ENCODE measurements around the gene GNRHR.
"Not testable (repeated sequence)": the region's sequence is repeated elsewhere in the genome, so short reads cannot be mapped to it uniquely, and the experiment has no call there.

GNRHR gene

DNA sequence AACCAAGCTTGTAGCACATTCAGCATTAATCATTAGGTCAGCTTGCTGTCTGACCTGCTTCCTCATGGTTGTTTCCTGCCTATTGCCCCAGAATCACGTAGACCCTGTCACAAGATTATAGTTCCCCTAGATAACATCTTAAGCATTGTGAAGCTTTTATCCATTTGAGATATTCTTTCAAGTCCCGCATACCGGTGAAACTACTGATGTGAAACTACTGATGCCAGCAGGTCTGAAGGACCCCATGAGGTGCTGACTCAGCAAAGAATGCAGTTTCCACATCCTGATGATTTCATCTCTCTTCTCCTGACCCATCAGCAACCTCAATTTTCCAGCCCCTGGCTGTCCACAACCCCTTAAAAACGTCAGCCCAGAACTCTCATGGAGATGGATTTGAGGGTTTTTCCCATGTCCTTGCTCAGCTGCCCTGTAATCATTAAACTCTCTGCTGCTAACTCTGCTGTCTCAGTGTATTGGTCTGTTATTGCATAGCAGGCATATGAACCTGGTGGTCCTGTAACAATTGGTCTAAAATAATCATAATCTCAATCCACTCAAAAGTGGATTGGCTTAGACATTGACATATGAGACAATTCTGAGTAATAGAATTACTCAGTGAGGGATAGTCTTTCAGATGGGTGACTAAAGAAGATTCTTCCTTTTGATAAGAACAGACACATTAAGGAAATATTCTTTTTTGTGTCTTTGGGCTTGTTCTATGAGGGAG is 26.9 kb downstream of the GNRHR start:
- DNase-seq (ENCODE audit: low read depth in 2 of 2): no peak

DNA sequence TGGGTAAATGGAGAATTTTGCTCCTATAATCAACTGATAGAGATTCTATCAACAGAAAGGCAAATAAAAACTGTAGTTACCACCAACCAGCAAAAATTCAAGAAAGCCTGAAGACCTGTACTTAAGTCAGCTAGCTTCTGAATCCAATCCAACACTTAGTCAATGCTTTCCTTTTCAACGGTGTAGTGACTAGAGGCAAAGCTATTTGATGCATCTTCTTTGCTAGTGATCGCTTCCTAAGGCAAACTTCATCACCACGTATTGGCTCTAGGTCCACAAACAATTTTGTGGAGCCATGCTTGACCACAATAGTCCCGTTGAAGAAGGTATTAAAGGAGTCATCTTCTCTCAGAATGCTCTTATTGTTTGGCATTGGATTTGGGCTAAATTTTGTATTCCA is 28.2 kb downstream of the GNRHR start:
- no peak for DNase-seq (ENCODE audit: low read depth in 2 of 2)

DNA sequence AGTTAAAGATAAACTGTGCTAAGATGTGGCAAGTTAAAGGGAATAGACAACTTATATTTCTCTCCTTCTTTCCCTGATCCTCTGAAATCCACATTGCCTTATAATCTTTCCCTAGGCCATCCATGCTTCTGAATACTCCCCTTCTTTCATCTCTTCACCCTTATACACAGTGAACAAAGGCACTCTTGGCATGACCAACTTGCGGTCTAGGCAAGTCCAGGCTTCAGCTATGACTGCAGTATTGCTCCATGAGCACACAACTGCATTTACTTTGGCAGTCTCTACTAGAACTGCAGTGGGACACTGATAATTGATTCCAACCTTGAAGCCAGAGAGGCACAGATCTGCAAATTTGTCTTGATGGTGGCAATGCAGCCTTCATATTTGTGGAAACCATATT is 29.1 kb downstream of the GNRHR start:
- DNase-seq (ENCODE audit: low read depth in 2 of 2): no peak

DNA sequence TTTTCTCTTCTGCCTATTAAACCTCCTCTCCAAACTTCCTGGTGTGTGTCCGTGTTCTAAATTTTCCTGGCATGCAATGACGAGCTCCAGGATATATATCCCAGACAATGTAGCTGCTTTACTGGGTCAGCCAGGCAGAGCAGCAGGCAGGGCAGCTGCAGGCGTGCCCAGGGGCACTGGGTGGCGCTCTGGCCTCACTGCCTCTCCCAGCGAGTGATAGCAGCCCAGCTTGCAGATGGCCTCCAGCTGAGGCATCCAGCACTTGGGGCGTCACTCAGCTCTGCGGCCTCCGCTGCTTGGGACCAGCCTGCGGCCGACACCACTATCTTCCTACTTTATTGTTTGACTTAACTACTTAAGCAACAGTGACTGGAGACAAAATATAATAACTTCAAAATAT is 30.2 kb downstream of the GNRHR start:
- DNase-seq (ENCODE audit: low read depth in 2 of 2): no peak

DNA sequence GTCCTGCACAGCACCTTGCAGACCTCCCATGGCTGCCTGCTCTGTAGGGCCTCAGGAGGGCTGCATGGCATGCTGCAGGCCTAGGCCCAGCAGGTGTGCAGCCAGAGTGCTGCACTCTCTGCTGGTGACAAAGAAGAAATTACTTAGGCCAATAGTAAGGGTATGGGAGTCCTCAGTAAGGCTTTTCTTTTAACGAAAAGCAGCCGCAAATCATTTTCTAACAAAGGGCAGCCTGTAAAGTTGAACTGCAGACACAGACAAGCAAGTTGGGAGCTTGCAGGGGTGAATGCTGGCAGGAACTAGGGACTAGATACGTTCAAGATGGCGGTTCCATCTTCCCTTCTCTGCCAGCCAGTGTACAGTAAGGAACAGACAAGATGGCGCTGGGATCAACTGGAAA is 30.8 kb downstream of the GNRHR start:
- DNase-seq (ENCODE audit: low read depth in 2 of 2): no peak

DNA sequence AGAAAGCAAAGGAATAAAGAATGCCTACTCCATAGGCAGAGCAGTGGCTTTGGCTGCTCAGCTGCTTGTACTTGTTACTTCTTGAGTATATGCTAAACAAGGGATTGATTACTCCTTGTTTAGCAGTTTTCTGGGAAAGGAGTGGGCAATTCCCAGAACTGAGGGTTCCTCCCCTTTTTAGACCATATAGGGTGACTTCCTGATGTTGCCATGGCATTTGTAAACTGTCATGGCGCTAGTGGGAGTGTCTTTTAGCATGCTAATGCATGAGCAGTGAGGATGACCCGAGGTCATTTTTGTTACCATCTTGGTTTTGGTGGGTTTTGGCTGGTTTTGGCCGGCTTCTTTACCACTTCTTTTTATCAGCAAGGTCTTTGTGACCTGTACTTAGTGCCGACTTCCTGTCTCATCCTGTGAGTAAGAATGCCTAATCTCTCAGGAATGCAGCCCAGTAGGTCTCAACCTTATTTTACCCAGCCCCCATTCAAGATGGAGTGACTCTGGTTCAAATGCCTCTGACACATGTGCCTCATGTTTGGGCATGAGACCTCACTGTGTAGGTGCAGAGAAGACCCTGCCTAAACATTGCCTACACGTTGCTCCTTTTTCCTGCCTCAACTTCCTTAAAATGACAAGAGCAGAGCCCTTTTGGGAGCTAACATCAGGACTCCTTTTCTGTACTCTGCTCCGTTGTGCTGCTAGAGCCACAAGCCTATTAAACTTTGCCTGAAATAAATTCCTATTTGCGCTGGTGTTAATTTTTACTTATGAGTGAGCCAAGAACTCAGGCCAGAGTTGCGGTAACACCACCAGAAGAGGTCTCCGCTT is 32.2 kb downstream of the GNRHR start:
- no peak for DNase-seq (ENCODE audit: low read depth in 2 of 2)

DNA sequence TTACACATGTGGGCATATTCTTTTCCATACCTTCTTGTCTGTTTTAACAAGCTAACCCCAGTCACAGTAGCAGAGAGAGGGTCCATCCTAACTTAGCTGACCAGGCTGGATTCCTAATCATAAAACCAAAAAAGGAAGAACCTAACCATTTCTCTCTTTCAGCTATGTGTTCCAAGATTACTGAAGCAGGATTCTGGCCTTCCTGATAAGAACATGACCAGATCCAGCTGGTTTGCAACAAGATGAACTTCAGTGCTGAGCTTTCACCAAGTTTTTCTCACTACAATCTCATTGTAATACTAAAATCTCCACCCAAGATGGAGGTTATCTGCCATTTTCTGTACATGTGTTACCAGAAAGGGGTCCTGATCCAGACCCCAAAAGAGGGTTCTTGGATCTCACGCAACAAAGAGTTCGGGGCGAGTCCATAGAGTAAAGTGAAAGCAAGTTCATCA is 32.8 kb downstream of the GNRHR start:
- no peak for DNase-seq (ENCODE audit: low read depth in 2 of 2)

DNA sequence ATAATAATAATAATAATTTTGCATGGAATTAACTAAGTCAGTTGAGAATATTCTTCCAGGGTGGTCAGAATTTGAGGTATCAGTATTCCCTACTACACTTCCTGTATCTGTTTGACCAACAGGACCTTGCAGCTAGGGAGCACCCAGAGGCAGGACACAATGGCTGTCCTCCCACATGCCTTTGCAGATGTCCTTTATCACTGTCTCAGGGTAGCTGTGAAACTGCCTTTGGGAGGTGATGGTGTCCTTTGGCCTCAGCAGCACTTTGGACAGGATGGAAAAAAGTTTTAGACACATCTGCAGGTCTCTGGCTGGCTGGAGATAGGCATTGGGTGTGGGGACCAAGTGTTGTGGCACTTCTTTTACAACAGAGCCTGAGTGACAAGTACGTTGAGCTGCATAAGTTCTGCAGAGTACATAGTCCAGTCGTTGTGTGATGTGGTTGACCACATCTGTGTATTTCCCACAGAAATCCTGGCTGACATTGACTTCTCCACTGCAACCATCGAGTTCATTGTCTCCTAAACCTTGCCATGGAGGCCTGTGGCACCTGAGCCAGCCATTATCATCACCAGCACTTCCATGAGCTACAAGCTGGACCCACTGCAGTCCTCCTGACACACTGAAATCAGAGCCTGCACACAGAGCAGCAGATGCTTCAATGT is 34.1 kb downstream of the GNRHR start:
- no peak for DNase-seq (ENCODE audit: low read depth in 2 of 2)

DNA sequence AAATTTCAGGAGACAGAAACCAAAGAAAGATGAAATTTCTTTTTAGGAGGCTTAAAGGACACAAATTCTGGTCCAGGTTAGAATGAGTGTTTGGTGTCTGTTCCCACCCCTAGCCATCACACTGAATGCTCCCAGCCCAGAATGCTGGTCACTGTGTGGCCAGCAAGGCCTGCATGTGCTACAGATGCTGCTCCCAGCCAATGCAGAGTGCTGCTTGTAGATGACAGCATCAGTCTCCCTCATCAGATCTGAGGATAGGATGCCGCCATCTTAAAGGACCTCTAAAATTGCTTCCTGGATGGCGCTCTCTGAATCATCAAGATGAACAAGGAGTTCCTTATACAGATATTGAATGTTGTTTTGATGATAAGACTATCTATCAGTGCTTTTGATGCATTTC is 35.3 kb downstream of the GNRHR start:
- no peak for DNase-seq (ENCODE audit: low read depth in 2 of 2)

DNA sequence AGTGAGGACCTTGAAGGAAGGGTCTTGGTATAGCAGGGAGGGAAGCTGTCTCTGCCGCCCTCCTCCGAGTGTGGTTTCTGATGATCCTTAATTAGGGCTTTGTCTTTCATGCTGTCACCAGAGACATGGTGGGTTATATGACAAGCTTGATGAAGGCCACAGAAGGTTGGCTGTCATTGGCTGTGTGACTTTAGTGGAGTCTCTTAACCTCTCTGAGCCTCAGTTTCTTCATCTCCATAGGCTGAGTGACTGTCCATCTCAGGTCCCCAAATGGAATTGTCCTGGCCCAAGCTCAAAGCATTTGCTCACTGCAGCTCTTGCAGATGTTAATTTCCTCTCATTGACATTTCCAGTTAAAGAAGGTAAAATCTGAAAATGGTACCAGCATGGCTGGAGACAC is 36.6 kb downstream of the GNRHR start:
- DNase-seq (ENCODE audit: low read depth in 2 of 2): no peak

DNA sequence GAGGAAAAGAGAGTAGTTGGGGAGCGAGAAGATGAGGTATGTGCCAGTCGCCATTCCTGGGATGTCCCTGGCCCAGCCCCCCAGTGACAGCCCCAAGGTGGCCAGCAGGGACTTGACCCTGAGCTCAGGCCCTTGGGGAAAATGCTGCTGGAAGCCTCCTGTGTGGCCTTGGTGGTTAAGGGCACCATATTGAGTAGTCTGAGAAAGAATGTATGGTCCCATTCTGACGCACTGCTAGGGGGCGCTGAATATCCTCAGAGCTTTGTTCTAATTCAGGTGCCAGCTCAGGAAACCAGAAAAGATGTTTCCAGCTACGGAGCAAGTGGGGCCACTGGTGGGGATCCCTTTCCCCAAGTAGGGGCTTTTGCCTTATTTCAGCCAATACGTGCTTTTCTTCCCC is 39.2 kb downstream of the GNRHR start:
- DNase-seq (ENCODE audit: low read depth in 2 of 2): no peak

DNA sequence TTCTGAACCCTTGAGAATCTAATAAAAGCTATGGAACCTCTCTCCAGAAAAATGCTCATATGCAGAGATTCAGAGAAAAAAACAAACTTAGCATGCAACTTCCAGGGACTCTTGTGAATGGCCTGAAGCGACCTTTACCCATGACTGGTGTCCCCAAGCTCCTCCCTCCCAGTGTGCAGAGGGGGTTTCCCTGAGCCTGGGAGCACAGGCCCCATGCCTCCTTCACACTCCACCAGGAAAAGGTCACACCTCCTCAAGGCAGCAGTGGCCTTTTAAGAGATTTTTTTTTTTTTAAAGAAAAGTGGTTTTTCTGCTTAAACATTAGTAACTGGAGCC is 40.0 kb downstream of the GNRHR start:
- DNase-seq (ENCODE audit: low read depth in 2 of 2): no peak

DNA sequence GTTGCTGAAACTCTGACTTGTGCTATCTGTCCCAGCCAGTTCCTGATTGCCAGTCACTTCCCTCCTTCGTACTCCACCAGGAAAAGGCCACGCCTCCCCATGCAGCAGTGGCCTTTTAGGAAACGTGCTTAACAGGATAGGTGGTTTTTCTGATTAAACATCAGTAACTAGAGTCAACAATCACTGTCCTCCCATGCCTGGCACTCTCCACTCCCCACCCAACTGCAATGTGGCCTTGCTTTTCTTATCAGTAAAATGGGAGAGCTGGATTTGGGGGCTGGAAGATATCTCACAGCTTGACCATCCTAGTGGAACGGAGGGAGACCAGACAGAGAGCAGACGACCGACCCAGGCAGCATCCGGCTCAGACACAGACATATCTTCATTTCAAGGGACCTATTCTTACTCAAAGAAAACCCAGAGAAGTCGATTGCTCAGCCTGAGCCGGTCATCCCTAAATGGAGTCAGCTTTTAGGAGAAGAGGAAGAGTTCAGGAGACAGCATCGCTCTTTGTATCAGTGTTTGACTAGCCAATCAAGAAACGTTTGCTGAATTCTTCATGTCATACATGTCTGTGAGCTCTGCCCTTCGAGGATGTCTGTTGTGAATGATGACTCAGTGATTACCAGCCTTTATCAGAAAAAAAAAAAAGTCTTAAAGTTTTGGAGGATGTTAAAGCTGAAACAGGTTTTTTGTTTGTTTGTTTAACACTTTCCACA is 40.5 kb downstream of the GNRHR start:
- no peak for DNase-seq (ENCODE audit: low read depth in 2 of 2)

DNA sequence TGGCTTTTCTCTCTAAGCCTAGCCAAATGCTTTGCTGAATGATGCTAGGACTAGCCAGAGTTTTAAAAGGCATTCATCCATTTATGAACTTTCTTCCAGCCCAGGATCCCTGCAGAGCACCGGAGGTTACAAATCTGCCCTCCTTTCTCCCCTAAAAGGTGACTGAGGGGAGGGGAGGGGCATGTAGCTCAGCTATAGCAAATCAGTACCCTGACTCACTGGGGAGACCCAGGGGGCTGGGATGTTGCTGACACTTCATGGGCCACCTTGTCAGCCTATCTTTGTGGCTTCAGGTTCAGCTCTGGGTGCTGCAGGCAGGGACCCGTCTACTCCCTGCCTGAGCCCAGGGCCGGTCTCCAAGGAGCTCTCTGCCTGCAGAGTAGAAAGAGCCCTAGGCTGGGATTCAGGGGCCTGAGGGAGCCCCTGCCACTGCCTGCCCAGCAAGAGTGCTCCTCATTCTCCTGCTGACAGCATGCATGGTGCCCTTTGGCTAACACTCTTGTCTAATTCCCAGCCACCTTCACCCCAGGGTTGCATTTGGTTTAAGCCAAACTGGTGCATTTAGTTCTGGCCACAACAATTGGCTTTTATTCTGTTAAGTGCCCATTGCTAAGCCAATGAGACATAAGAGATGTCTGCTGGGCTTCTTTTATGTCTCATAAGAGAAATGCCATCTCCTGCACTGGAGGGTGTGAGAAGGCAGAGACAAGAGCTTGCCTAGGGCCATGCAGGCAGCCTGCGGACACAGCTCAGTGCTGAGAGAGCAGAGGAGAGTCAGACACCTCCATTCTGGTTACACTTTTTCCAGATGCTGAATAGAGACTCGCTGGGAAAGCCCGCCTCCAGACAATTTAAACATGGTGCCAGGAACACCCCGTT is 41.3 kb downstream of the GNRHR start:
- no peak for DNase-seq (ENCODE audit: low read depth in 2 of 2)

DNA sequence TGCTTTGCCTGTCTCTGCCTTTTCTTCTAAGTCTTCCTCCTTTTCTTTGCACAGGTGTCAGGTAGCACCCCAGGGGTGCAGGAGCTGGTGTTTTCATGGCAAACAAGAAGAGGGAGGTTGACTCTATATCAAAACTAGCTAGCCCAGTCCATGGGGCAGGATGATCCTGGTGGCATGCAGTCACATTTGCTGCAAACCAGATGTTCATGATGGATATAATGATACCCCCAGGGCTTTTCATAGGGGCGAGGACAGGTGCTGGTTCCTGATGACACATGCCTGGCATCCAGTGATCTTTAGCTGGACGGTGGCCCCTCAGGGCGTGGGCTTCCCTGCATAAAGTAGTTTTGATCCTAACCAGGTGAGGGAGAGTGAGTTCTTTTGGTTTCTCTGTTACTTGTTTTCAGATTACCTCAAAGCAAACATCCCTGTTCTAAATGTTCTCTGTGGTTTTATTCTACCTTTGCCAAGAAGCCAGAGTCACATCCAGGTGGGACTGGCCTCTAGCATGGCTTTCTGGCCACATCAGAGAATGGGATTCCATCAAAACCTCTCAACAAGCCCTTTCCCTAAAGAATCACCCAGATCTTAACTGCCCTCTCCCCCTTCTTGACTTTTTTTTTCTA is 42.1 kb downstream of the GNRHR start:
- DNase-seq (ENCODE audit: low read depth in 2 of 2): no peak

DNA sequence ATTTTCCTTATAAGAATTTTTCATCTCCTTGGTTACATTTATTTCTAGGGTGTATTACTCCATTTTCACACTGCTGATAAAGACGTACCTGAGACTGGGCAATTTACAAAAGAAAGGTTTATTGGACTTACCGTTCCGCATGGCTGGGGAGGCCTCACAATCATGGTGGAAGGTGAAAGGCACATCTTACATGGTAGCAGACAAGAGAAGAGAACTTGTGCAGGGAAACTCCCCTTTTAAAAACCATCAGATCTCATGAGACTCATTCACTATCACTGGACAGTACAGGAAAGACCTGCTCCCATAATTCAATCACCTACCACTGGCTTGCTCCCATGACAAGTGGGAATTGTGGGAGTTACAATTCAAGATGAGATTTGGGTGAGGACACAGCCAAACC is 47.5 kb downstream of the GNRHR start:
- DNase-seq (ENCODE audit: low read depth in 2 of 2): not testable (repeated sequence)

DNA sequence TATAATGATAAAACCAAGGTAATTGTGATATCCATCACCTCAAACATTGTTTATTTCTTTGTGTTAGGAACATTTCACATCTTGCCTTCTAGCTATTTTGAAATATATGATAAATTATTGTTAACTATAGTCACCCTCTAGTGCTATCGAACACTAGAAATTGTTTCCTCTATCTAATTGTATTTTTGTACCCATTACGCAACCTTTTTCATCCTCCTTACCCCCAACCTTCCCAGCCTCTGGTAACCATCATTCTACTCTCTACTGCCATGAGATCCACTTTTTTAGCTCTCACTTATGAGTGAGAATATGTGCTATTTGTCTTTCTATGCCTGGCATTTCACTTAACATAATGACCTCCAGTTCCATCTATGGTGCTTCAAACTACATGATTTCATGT is 49.3 kb downstream of the GNRHR start:
- DNase-seq (ENCODE audit: low read depth in 2 of 2): no peak

DNA sequence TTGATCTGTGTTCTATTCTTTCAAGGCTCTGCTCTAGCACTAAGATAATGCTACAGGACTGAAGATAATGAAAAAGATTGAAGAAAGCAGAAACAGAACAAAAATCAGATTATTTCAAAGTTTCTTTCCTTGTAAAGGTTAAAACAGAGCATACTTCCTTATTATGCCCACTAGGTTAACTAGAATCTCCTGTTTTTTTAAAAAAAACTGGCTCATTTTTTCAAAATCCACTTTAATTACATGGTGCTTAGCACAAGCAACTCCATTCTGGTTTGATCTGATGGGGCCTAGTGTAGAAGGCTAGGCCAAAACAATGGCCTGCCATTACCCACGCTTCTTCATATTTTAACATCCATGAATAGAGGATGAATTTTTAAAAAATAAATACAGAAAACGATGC is 52.0 kb downstream of the GNRHR start:
- DNase-seq (ENCODE audit: low read depth in 2 of 2): no peak

DNA sequence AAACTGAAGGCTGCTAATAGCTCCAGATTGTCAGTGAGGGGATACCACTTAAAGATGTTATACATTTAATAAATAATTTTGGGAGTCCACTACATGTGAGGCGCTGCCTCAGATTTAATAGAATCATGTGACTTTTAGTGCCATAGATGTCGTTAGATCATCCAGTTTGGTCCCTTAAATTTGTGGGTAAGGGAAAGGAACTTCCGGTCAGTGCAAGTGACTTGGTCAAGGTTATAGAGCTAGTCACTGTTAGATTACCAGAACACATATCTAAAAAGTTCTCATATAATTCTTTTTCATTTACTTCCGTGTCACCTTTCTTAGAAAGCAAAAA is 52.7 kb downstream of the GNRHR start:
- no peak for DNase-seq (ENCODE audit: low read depth in 2 of 2)

DNA sequence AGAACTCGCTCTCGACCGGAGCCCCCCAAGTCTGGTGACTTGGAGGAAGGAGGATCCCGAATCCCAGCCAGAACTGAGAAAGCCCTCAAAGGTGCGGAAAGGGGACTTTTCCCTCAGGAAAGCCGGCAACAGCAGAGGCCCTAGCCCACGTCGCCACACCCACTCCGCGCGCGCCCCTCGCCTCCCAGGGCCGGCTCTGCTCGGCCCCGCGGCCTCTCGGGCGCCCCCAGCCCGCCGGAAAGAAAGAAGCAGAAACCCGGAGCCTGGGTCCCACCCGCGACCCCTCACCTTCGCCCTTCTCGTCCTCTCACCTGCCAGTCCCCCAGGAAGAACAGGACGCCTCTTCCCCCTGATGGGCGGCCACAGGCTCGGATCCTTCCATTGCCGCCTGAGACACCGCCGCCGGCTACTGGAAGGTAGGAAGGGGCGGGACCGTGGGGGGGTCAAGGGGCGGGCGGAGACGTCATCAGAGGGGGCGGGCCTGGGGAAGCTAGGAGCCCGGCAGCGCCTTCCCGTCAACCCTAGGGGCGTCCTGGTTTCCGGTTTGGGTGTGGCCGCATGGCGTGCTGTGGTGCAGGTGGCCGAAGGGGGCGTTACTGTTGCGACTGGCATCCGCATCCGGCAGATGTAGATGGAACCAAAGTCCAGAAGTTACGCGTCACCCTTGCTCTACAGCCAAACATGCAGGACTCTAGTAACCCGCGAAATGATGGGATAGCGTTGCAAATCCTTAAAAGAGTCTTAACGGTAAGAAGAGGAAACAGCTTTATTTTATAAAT is 53.3 kb downstream of the GNRHR start, which contains the start of gene UBA6:
Gene UBA6 (minus strand): TSS at position 418 of the 779 bp plus-strand sequence. CDS start 36 bp downstream, at position 382.
- DNase-seq (ENCODE audit: low read depth in 2 of 2): peak; percentile 87 to 88
